ENCODE results near the gene TPTE. TPM values are rescaled to one million over a fixed set of nuclear protein-coding genes. Genes with fewer than 3 reads are reported as not detected.
"Not testable (repeated sequence)": the region's sequence is repeated elsewhere in the genome, so short reads cannot be mapped to it uniquely, and the experiment has no call there.

Gene TPTE
- total and polyA plus RNA-seq, 2 of the 8 experiments (the other 6 are each of a cell fraction or from before 2014, with no cell fraction given) = not detected

DNA sequence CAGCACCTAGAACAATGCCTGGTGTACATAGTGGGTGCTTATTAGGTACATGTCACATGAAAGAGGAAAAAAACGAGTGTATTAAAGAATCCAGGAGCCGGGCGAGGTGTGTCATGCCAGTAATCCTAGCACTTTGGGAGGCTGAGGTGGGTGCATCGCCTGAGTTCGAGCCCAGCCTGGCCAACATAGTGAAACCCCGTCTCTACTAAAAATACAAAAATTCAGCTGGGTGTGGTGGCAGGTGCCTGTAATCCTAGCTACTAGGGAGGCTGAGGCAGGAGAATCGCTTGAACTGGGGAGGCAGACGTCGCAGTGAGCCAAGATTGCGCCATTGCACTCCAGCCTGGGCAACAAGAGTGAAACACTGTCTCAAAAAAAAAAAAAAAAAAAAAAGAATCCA lies 3.5 kb upstream of the TPTE start:
- POLR2A ChIA-PET (ENCODE audit: partially characterized antibody); H3K27me3 ChIP-seq (replicated peaks in 1 of 4; ENCODE audit: control insufficient read depth in 3 of 4, extremely low read depth in 1 of 4, insufficient read depth in 3 of 4, low read length in 3 of 4); H2BK5ac ChIP-seq (ENCODE audit: low read depth, low read length); H3K4ac ChIP-seq (replicated peaks; ENCODE audit: insufficient read length, low read depth, low read length); H3K56ac ChIP-seq (replicated peaks; ENCODE audit: insufficient read length, low read depth, low read length); FAIRE-seq; H3K79me1 ChIP-seq (ENCODE audit: low read depth, low read length); CTCF ChIA-PET (ENCODE audit: partially characterized antibody); H3K4me2 ChIP-seq (ENCODE audit: insufficient read depth in 1 of 2, low read depth in 2 of 2, low read length in 2 of 2); H3K79me2 ChIP-seq (ENCODE audit: control insufficient read depth in 1 of 2, insufficient read depth in 2 of 2, low read length in 2 of 2); H3K4me1 ChIP-seq (replicated peaks in 1 of 4; ENCODE audit: control insufficient read depth in 3 of 4, insufficient read depth in 4 of 4, low read length in 3 of 4); H2BK120ac ChIP-seq (replicated peaks; ENCODE audit: low read depth, low read length); H3K36me3 ChIP-seq (ENCODE audit: control insufficient read depth in 2 of 4, insufficient read depth in 4 of 4, low read length in 3 of 4); H4K20me1 ChIP-seq (replicated peaks in 1 of 2; ENCODE audit: control insufficient read depth in 1 of 2, insufficient read depth in 2 of 2, low read length in 2 of 2); H4K8ac ChIP-seq (ENCODE audit: extremely low read depth, insufficient read depth, low read length); H3K27ac ChIP-seq (ENCODE audit: low read depth, low read length); DNase-seq (ENCODE audit: low read depth in 1 of 2, low spot score in 2 of 2); H3K23ac ChIP-seq (ENCODE audit: insufficient read length); H2BK15ac ChIP-seq (ENCODE audit: low read length); H3K9ac ChIP-seq (replicated peaks in 1 of 4; ENCODE audit: extremely low read depth in 1 of 4, low read depth in 3 of 4, low read length in 3 of 4); H4K5ac ChIP-seq (ENCODE audit: insufficient read length, low read depth, low read length); H2BK12ac ChIP-seq (ENCODE audit: low read depth, low read length); H4K91ac ChIP-seq (replicated peaks; ENCODE audit: insufficient read length, low read length); H2AK5ac ChIP-seq (ENCODE audit: low read depth, low read length); H2AFZ ChIP-seq (ENCODE audit: low read length); H3K14ac ChIP-seq (ENCODE audit: insufficient read length); H3K23me2 ChIP-seq (ENCODE audit: low read depth, low read length); H2BK20ac ChIP-seq (ENCODE audit: low read length); H3K18ac ChIP-seq (ENCODE audit: extremely low read depth, low read length): not testable (repeated sequence)
- Histone ChIP-seq H3K4me3 (ENCODE audit: extremely low read depth in 1 of 4, insufficient read depth in 2 of 4, low read depth in 3 of 4, low read length in 4 of 4) (peak overlapping the region in 1 of 4 experiments; percentile 19; a peak in 1 of 8 replicates), H3K9me3 (ENCODE audit: insufficient read depth in 2 of 2, low read depth in 1 of 2, low read length in 1 of 2) (peaks cover 53 to 70% of the 10 kb centered on the region in 2 experiments)
- WGBS, 2 experiments (ENCODE audit: extremely low coverage in 1 of 2, insufficient coverage in 1 of 2, insufficient read length in 1 of 2, insufficient replicate concordance in 2 of 2, low coverage in 1 of 2, low lambda C conversion rate in 2 of 2, missing lambda C conversion rate in 1 of 2) = 77% methylated on average over 10 of the region's 10 CpGs; no CpG with 5 or more reads in 1 of the 2 experiments

DNA sequence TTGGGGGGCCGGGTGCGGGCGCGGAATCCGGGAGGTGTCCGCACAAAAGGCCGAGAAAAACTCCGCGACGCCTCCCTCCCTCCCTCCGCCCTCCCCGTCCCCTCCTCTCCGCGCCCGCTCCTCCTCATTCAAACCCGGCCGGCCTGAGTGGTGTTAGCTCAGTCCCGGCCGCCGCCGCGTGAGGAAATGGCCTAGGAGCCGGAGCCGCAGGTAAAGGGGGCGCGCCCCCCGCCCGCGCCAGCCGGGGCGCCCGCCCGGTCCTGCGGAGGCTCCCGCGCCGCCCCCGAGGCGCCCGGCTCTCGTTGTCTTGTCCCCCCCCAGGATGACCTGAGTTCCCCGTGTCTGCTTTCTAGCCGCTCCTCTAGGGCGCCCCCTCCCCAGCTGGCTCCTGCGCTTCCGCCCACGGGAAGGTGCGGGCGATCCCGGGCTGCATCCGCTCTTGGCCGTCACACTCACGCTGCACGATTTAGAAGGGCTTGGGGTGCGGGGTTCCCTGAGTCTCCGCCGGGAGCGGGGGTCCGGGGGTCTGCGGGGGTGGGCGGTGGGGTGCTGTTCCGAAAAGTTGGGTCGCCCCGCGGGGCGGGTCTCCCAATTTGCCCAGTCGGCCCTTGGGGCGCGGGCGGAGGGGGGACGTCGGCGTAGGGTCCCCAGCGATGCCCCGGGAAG lies 585 bp downstream of the TPTE start:
- H3K23me2 ChIP-seq (ENCODE audit: low read depth, low read length); H3K56ac ChIP-seq (replicated peaks; ENCODE audit: insufficient read length, low read depth, low read length); H3K79me1 ChIP-seq (ENCODE audit: low read depth, low read length); DNase-seq (ENCODE audit: low read depth in 1 of 2, low spot score in 2 of 2); POLR2A ChIA-PET (ENCODE audit: partially characterized antibody); H2BK15ac ChIP-seq (ENCODE audit: low read length); H2BK20ac ChIP-seq (ENCODE audit: low read length); H3K4ac ChIP-seq (replicated peaks; ENCODE audit: insufficient read length, low read depth, low read length); H3K23ac ChIP-seq (ENCODE audit: insufficient read length); H3K18ac ChIP-seq (ENCODE audit: extremely low read depth, low read length); H3K9ac ChIP-seq (replicated peaks in 1 of 4; ENCODE audit: extremely low read depth in 1 of 4, low read depth in 3 of 4, low read length in 3 of 4); H4K5ac ChIP-seq (ENCODE audit: insufficient read length, low read depth, low read length); H4K20me1 ChIP-seq (replicated peaks in 1 of 2; ENCODE audit: control insufficient read depth in 1 of 2, insufficient read depth in 2 of 2, low read length in 2 of 2); H2AK5ac ChIP-seq (ENCODE audit: low read depth, low read length); H3K4me2 ChIP-seq (ENCODE audit: insufficient read depth in 1 of 2, low read depth in 2 of 2, low read length in 2 of 2); H3K4me1 ChIP-seq (replicated peaks in 1 of 4; ENCODE audit: control insufficient read depth in 3 of 4, insufficient read depth in 4 of 4, low read length in 3 of 4); H2BK120ac ChIP-seq (replicated peaks; ENCODE audit: low read depth, low read length); H2AFZ ChIP-seq (ENCODE audit: low read length); H3K79me2 ChIP-seq (ENCODE audit: control insufficient read depth in 1 of 2, insufficient read depth in 2 of 2, low read length in 2 of 2); H4K8ac ChIP-seq (ENCODE audit: extremely low read depth, insufficient read depth, low read length); H3K4me3 ChIP-seq (ENCODE audit: extremely low read depth in 1 of 4, insufficient read depth in 2 of 4, low read depth in 3 of 4, low read length in 4 of 4); H3K36me3 ChIP-seq (ENCODE audit: control insufficient read depth in 2 of 4, insufficient read depth in 4 of 4, low read length in 3 of 4); H2BK12ac ChIP-seq (ENCODE audit: low read depth, low read length); H3K27me3 ChIP-seq (replicated peaks in 1 of 4; ENCODE audit: control insufficient read depth in 3 of 4, extremely low read depth in 1 of 4, insufficient read depth in 3 of 4, low read length in 3 of 4); H3K14ac ChIP-seq (ENCODE audit: insufficient read length); CTCF ChIA-PET (ENCODE audit: partially characterized antibody); H2BK5ac ChIP-seq (ENCODE audit: low read depth, low read length); H4K91ac ChIP-seq (replicated peaks; ENCODE audit: insufficient read length, low read length); FAIRE-seq; H3K27ac ChIP-seq (ENCODE audit: low read depth, low read length): not testable (repeated sequence)
- WGBS, 2 experiments (ENCODE audit: extremely low coverage in 1 of 2, insufficient coverage in 1 of 2, insufficient read length in 1 of 2, insufficient replicate concordance in 2 of 2, low coverage in 1 of 2, low lambda C conversion rate in 2 of 2, missing lambda C conversion rate in 1 of 2) = 95% methylated on average over 23 of the region's 75 CpGs; no CpG with 5 or more reads in 1 of the 2 experiments
- peaks cover 55 to 83% of the 10 kb centered on the region in 2 experiments for H3K9me3 ChIP-seq (ENCODE audit: insufficient read depth in 2 of 2, low read depth in 1 of 2, low read length in 1 of 2)

Measured in H1 (cell line).